Ishikawa (cell line): ENCODE results near the gene OR10G3.

ENCODE experiments used
- CEBPB ChIP-seq: IDR thresholded peaks from 2 replicates; pipeline ENCODE4 v1.6.1; 2012
- CREB1 ChIP-seq: IDR thresholded peaks from 2 replicates; pipeline ENCODE4 v1.6.1; 2012; ENCODE audit warnings: low read depth
- EGR1 ChIP-seq: IDR thresholded peaks from 2 replicates; pipeline ENCODE4 v1.6.1; 2012
- EP300 ChIP-seq: IDR thresholded peaks from 2 replicates; pipeline ENCODE4 v1.6.1; 2012; ENCODE audit warnings: borderline replicate concordance
- FOXM1 ChIP-seq: IDR thresholded peaks from 2 replicates; pipeline ENCODE4 v1.6.1; 2012; ENCODE audit warnings: low read depth, borderline replicate concordance
- MAX ChIP-seq: IDR thresholded peaks from 2 replicates; pipeline ENCODE4 v1.6.1; 2012
- NFIC ChIP-seq: IDR thresholded peaks from 2 replicates; pipeline ENCODE4 v1.6.1; 2012
- RAD21 ChIP-seq: IDR thresholded peaks from 2 replicates; pipeline ENCODE4 v1.6.1; 2012; ENCODE audit warnings: low read depth
- REST ChIP-seq: IDR thresholded peaks from 2 replicates; pipeline ENCODE4 v1.6.1; 2012; ENCODE audit warnings: low read depth, mild to moderate bottlenecking
- TAF1 ChIP-seq: IDR thresholded peaks from 2 replicates; pipeline ENCODE4 v1.6.1; 2012; ENCODE audit warnings: low read depth, mild to moderate bottlenecking
- TCF12 ChIP-seq: IDR thresholded peaks from 2 replicates; pipeline ENCODE4 v1.6.1; 2012; ENCODE audit warnings: low read depth
- TEAD4 ChIP-seq: IDR thresholded peaks from 2 replicates; pipeline ENCODE4 v1.6.1; 2012
- USF1 ChIP-seq: IDR thresholded peaks from 2 replicates; pipeline ENCODE4 v1.6.1; 2012
- YY1 ChIP-seq: IDR thresholded peaks from 2 replicates; pipeline ENCODE4 v1.6.1; 2012; ENCODE audit warnings: low read depth
- ZBTB7A ChIP-seq: IDR thresholded peaks from 2 replicates; pipeline ENCODE4 v1.6.1; 2012; ENCODE audit warnings: low read depth

Gene OR10G3

GRCh38 chr14:21535545-21536417 lies 44.1 kb downstream of the OR10G3 start:
- TF ChIP-seq CREB1 (no peak), RAD21 (no peak), USF1 (no peak), TCF12 (no peak), YY1 (no peak), REST (no peak)

GRCh38 chr14:21534576-21534975 lies 45.3 kb downstream of the OR10G3 start:
- TF ChIP-seq FOXM1: no peak
- TF ChIP-seq CEBPB: peak; percentile 73

- no peak for TF ChIP-seq REST
- no peak for TF ChIP-seq CREB1
- no peak for TF ChIP-seq EGR1
- no peak for TF ChIP-seq USF1
- no peak for TF ChIP-seq TEAD4
- TF ChIP-seq RAD21: no peak
These were observed 46.6 kb downstream of the OR10G3 start for GRCh38 chr14:21533294-21533693.

- TF ChIP-seq RAD21: no peak
These were observed 50.4 kb downstream of the OR10G3 start for GRCh38 chr14:21529515-21529914.

GRCh38 chr14:21528381-21529348 lies 51.2 kb downstream of the OR10G3 start:
- TF ChIP-seq FOXM1: no peak

- TF ChIP-seq CREB1 (no peak), NFIC (no peak), RAD21 (no peak), YY1 (no peak), EGR1 (no peak), CEBPB (no peak), TAF1 (no peak), TEAD4 (no peak), TCF12 (no peak), MAX (no peak), EP300 (no peak), REST (no peak), USF1 (no peak), ZBTB7A (no peak), FOXM1 (no peak)
These were observed 52.6 kb downstream of the OR10G3 start for GRCh38 chr14:21527318-21527679.
